CD14-positive monocyte (primary cell): ENCODE results near the gene OR2D3. TPM values are rescaled to one million over a fixed set of nuclear protein-coding genes. Genes with fewer than 3 reads are reported as not detected.
"Not testable (repeated sequence)": the region's sequence is repeated elsewhere in the genome, so short reads cannot be mapped to it uniquely, and the experiment has no call there.

Source experiments
- DNase-seq, 3 donors: peaks; one replicate each; pipeline ENCODE4 v3.0.0-alpha.2; 2011 to 2022
- H2AFZ ChIP-seq: 2 replicates; pipeline ENCODE4 v1.6.0; 2012; ENCODE audit warnings: mild to moderate bottlenecking, low read depth, low read length, inconsistent platforms; ENCODE audit not compliant: insufficient read depth, poor library complexity, severe bottlenecking
- H3K27ac ChIP-seq, 2 donors: 1 replicate in 1 of 2; 2 replicates in 1 of 2; pipeline ENCODE4 v1.5.1; 2012 to 2013; ENCODE audit warnings: low read length in 2 of 2, control low read depth in 1 of 2, inconsistent platforms in 1 of 2, low read depth in 1 of 2, mild to moderate bottlenecking in 1 of 2
- H3K27me3 ChIP-seq, 2 donors: one replicate each; pipeline versions ENCODE4 v1.6.0 to v1.6.1; 2011 to 2013; ENCODE audit warnings: low read length in 2 of 2; ENCODE audit not compliant: control insufficient read depth in 2 of 2, insufficient read depth in 2 of 2
- H3K36me3 ChIP-seq, 2 donors: replicated peaks in 1 of 2; 1 replicate in 1 of 2; 2 replicates in 1 of 2; pipeline versions ENCODE4 v1.5.1 to v1.6.1; 2012 to 2013; ENCODE audit warnings: low read length in 2 of 2, control low read depth in 1 of 2, inconsistent platforms in 1 of 2, mild to moderate bottlenecking in 1 of 2; ENCODE audit not compliant: insufficient read depth in 2 of 2, control insufficient read depth in 1 of 2
- H3K4me1 ChIP-seq, 2 donors: 1 replicate in 1 of 2; 2 replicates in 1 of 2; pipeline versions ENCODE4 v1.5.1 to v1.6.1; 2012 to 2013; ENCODE audit warnings: low read length in 2 of 2, control low read depth in 1 of 2, inconsistent platforms in 1 of 2, mild to moderate bottlenecking in 1 of 2, moderate library complexity in 1 of 2; ENCODE audit not compliant: insufficient read depth in 2 of 2, control insufficient read depth in 1 of 2
- H3K4me2 ChIP-seq: replicated peaks from 2 replicates; pipeline ENCODE3; 2012; ENCODE audit warnings: low read length, moderate library complexity, mild to moderate bottlenecking; ENCODE audit not compliant: poor library complexity, severe bottlenecking; ENCODE audit errors: extremely low read depth
- H3K4me3 ChIP-seq, 3 experiments: fragments of 200-600 bp in 1 of 3; sonication (generic) in 1 of 3; replicated peaks in 1 of 3; 1 replicate in 2 of 3; 2 replicates in 1 of 3; pipeline ENCODE4 v1.5.1; 2011 to 2013; ENCODE audit warnings: low read length in 3 of 3, mild to moderate bottlenecking in 3 of 3, control low read depth in 2 of 3, low read depth in 2 of 3, inconsistent platforms in 1 of 3, moderate library complexity in 1 of 3
- H3K79me2 ChIP-seq: 2 replicates; pipeline ENCODE4 v1.6.0; 2012; ENCODE audit warnings: mild to moderate bottlenecking, control low read depth, inconsistent platforms, low read length, moderate library complexity; ENCODE audit not compliant: insufficient read depth
- H3K9ac ChIP-seq: 2 replicates; pipeline ENCODE4 v1.6.0; 2017; ENCODE audit warnings: low read length, mild to moderate bottlenecking; ENCODE audit not compliant: insufficient read depth, poor library complexity, severe bottlenecking
- H3K9me3 ChIP-seq, 2 donors: replicated peaks in 1 of 2; 1 replicate in 1 of 2; 2 replicates in 1 of 2; pipeline versions ENCODE4 v1.5.1 to v1.6.1; 2012 to 2013; ENCODE audit warnings: low read length in 2 of 2, control low read depth in 1 of 2; ENCODE audit not compliant: control insufficient read depth in 1 of 2, insufficient read depth in 1 of 2
- H4K20me1 ChIP-seq: 2 replicates; pipeline ENCODE4 v1.6.0; 2012; ENCODE audit warnings: mild to moderate bottlenecking, low read length, control low read depth, moderate library complexity; ENCODE audit not compliant: insufficient read depth
- H3K27ac Mint-ChIP-seq, 7 donors: one replicate each; pipeline ENCODE4 v1.8.0; 2020; ENCODE audit warnings: mild to moderate bottlenecking in 7 of 7, mixed read lengths in 7 of 7, moderate library complexity in 6 of 7, inconsistent platforms in 2 of 7
- H3K27me3 Mint-ChIP-seq, 3 donors: one replicate each; pipeline ENCODE4 v1.8.0; 2021 to 2022; ENCODE audit warnings: low read depth in 3 of 3, mild to moderate bottlenecking in 3 of 3, mixed read lengths in 3 of 3, moderate library complexity in 3 of 3, inconsistent platforms in 1 of 3
- H3K36me3 Mint-ChIP-seq, 2 donors: one replicate each; pipeline ENCODE4 v1.8.0; 2020; ENCODE audit warnings: mixed read lengths in 2 of 2, inconsistent platforms in 1 of 2, mild to moderate bottlenecking in 1 of 2
- H3K4me1 Mint-ChIP-seq: one replicate; pipeline ENCODE4 v1.8.0; 2020; ENCODE audit warnings: mild to moderate bottlenecking, mixed read lengths
- H3K4me3 Mint-ChIP-seq, 2 donors: one replicate each; pipeline ENCODE4 v1.8.0; 2020; ENCODE audit warnings: mild to moderate bottlenecking in 2 of 2, mixed read lengths in 2 of 2, moderate library complexity in 1 of 2
- H3K9me3 Mint-ChIP-seq, 7 donors: one replicate each; pipeline ENCODE4 v1.8.0; 2020 to 2022; ENCODE audit warnings: mixed read lengths in 7 of 7, mild to moderate bottlenecking in 6 of 7, moderate library complexity in 6 of 7, inconsistent platforms in 2 of 7
- CTCF ChIP-seq: fragments of 200-600 bp; IDR thresholded peaks from one replicate; pipeline ENCODE4 v1.8.0; 2022; ENCODE audit warnings: antibody characterized with exemption, mild to moderate bottlenecking
- WGBS: methylation state at CpG from one replicate; pipeline ENCODE4 v1.1.5; 2013; ENCODE audit warnings: missing lambda C conversion rate; ENCODE audit not compliant: insufficient coverage; 5-methylcytosine and 5-hydroxymethylcytosine counted together
- intact Hi-C, 2 donors: fragments of 100-400 bp; cut with micrococcal nuclease; formaldehyde crosslinking; loops; one replicate each; pipeline versions ENCODE4 v1.15.0 to v1.15.1; 2023
- polyA plus RNA-seq, 3 donors: library from polyadenylated mRNA; depleted of rRNA in 1 of 3; unstranded in 2 of 3; stranded (reverse) in 1 of 3; fragments of 300-500 nt in 2 of 3; fragments of >200 nt in 1 of 3; fragmentation: Illumina TruSeq in 2 of 3; gene quantifications; 1 replicate in 2 of 3; 2 replicates in 1 of 3; pipeline ENCODE4 v1.2.3, GENCODE V29; 2012 to 2021

The OR2D3 gene
- polyA plus RNA-seq, 3 donors, result not detected

GRCh38 chr11:6876914-6877313 lies 43.9 kb upstream of the OR2D3 start:
- H3K9ac ChIP-seq, result no peak overlapping the region
- no peaks in the 10 kb centered on the region for H3K36me3 Mint-ChIP-seq
- H3K4me3 Mint-ChIP-seq, result no peak overlapping the region
- H3K4me1 ChIP-seq, result no peaks in the 10 kb centered on the region
- peaks cover 0 to 4% of the 10 kb centered on the region in 2 donors for H3K9me3 ChIP-seq
- no peak overlapping the region for H3K27ac ChIP-seq
- H3K36me3 ChIP-seq, result no peaks in the 10 kb centered on the region
- H3K4me1 Mint-ChIP-seq, result no peaks in the 10 kb centered on the region
- no peak overlapping the region for H2AFZ ChIP-seq
- H3K4me2 ChIP-seq, result no peak overlapping the region
- 88% methylated on average over 3 of the region's 3 CpGs for WGBS
- no peaks in the 10 kb centered on the region for H3K27me3 ChIP-seq
- peaks cover 0 to 8% (median 6%) of the 10 kb centered on the region in 7 donors for H3K9me3 Mint-ChIP-seq
- intact Hi-C loops, result no loop called here
- peaks cover 0 to 3% (median 0%) of the 10 kb centered on the region in 3 donors for H3K27me3 Mint-ChIP-seq
- DNase-seq, result no peak
- no peak for TF ChIP-seq CTCF
- H3K4me3 ChIP-seq, result no peak overlapping the region
- H3K79me2 ChIP-seq, result no peaks in the 10 kb centered on the region
- no peak overlapping the region for H3K27ac Mint-ChIP-seq
- H4K20me1 ChIP-seq, result no peaks in the 10 kb centered on the region

- H2AFZ ChIP-seq, result no peak overlapping the region
- Mint-ChIP-seq H3K9me3 (peaks cover 0 to 4% (median 2%) of the 10 kb centered on the region in 7 donors), H3K36me3 (no peaks in the 10 kb centered on the region), H3K4me3 (no peak overlapping the region), H3K4me1 (no peaks in the 10 kb centered on the region), H3K27me3 (peaks cover 2 to 12% (median 3%) of the 10 kb centered on the region in 3 donors), H3K27ac (no peak overlapping the region)
- H3K27me3 ChIP-seq, result no peaks in the 10 kb centered on the region
- H4K20me1 ChIP-seq, result no peaks in the 10 kb centered on the region
- no peak for DNase-seq
- no peak overlapping the region for H3K4me3 ChIP-seq
- no peaks in the 10 kb centered on the region for H3K4me1 ChIP-seq
- no peak overlapping the region for H3K4me2 ChIP-seq
- H3K27ac ChIP-seq, result no peak overlapping the region
- TF ChIP-seq CTCF, result no peak
- no peaks in the 10 kb centered on the region for H3K9me3 ChIP-seq
- no peak overlapping the region for H3K9ac ChIP-seq
- H3K36me3 ChIP-seq, result no peaks in the 10 kb centered on the region
- intact Hi-C loops, result no loop called here
- H3K79me2 ChIP-seq, result no peaks in the 10 kb centered on the region
Observed at GRCh38 chr11:6882751-6883150, 38.1 kb upstream of the OR2D3 start.

GRCh38 chr11:6887711-6888110 lies 33.1 kb upstream of the OR2D3 start:
- DNase-seq, H3K36me3 Mint-ChIP-seq, H3K27ac Mint-ChIP-seq, H3K4me3 ChIP-seq, H3K4me2 ChIP-seq, H3K79me2 ChIP-seq, H3K9ac ChIP-seq, H3K27me3 ChIP-seq, H3K9me3 ChIP-seq, H3K9me3 Mint-ChIP-seq, H3K27ac ChIP-seq, H3K4me1 ChIP-seq, H3K4me3 Mint-ChIP-seq, H2AFZ ChIP-seq, H3K4me1 Mint-ChIP-seq, intact Hi-C loops, H4K20me1 ChIP-seq, H3K36me3 ChIP-seq: not testable (repeated sequence)
- WGBS, result no CpG with 5 or more reads among the region's 5 CpGs
- peaks cover 2 to 10% (median 3%) of the 10 kb centered on the region in 3 donors for H3K27me3 Mint-ChIP-seq
